Hypothalamus (tissue), 51 donors: ENCODE data around the gene PLPPR4.
"Not testable (repeated sequence)": the region's sequence is repeated elsewhere in the genome, so short reads cannot be mapped to it uniquely, and the experiment has no call there.

ENCODE experiments used
- DNase-seq, 51 donors: peaks; one replicate each; lab custom pipeline; 2025; lab: John Stamatoyannopoulos, UW

PLPPR4 gene

GRCh38 chr1:99264201-99265021 is at the start of gene PLPPR4:
PLPPR4 (plus strand) TSS chr1:99264492; CDS start chr1:99264594, 102 bp downstream.
- DNase-seq = peak in 44 of 51 donors; percentile 2 to 80 (median 28)

- DNase-seq = no peak
These were observed 47.3 kb upstream of the PLPPR4 start for GRCh38 chr1:99216956-99217355.

GRCh38 chr1:99217599-99217998 is 46.7 kb upstream of the PLPPR4 start:
- DNase-seq = no peak

- DNase-seq = no peak
These were observed 45.7 kb upstream of the PLPPR4 start for GRCh38 chr1:99218572-99218971.

- DNase-seq = no peak
These were observed 45.3 kb upstream of the PLPPR4 start for GRCh38 chr1:99218999-99219398.

- DNase-seq = peak in 1 of 51 donors; percentile 24
These were observed 37.0 kb upstream of the PLPPR4 start for GRCh38 chr1:99227056-99227897.

GRCh38 chr1:99228153-99228552 is 36.1 kb upstream of the PLPPR4 start:
- DNase-seq = no peak

- no peak for DNase-seq
These were observed 35.2 kb upstream of the PLPPR4 start for GRCh38 chr1:99229122-99229521.

- no peak for DNase-seq
These were observed 33.6 kb upstream of the PLPPR4 start for GRCh38 chr1:99230695-99231094.

GRCh38 chr1:99232172-99232571 is 32.1 kb upstream of the PLPPR4 start:
- no peak for DNase-seq

GRCh38 chr1:99233446-99233845 is 30.8 kb upstream of the PLPPR4 start:
- no peak for DNase-seq

- DNase-seq = no peak
These were observed 27.5 kb upstream of the PLPPR4 start for GRCh38 chr1:99236756-99237155.

- DNase-seq = no peak
These were observed 24.6 kb upstream of the PLPPR4 start for GRCh38 chr1:99239690-99240089.

- DNase-seq = no peak
These were observed 23.7 kb upstream of the PLPPR4 start for GRCh38 chr1:99240621-99241020.

- DNase-seq = no peak
These were observed 18.1 kb upstream of the PLPPR4 start for GRCh38 chr1:99246152-99246551.

- no peak for DNase-seq
These were observed 17.1 kb upstream of the PLPPR4 start for GRCh38 chr1:99247199-99247598.

GRCh38 chr1:99250728-99251127 is 13.6 kb upstream of the PLPPR4 start:
- DNase-seq = no peak

GRCh38 chr1:99251308-99251707 is 13.0 kb upstream of the PLPPR4 start:
- DNase-seq = no peak

- DNase-seq = no peak
These were observed 11.7 kb upstream of the PLPPR4 start for GRCh38 chr1:99252630-99253029.

GRCh38 chr1:99260402-99260801 is 3.9 kb upstream of the PLPPR4 start:
- DNase-seq = not testable (repeated sequence)

GRCh38 chr1:99265124-99265523 is 832 bp downstream of the PLPPR4 start:
- DNase-seq = no peak

- no peak for DNase-seq
These were observed 2.4 kb downstream of the PLPPR4 start for GRCh38 chr1:99266726-99267125.
